ENCODE data around the gene VSIG10L. TPM values are rescaled to one million over a fixed set of nuclear protein-coding genes. Genes with fewer than 3 reads are reported as not detected.

Gene VSIG10L
- total RNA-seq, 1 experiment from 2014 or later, result 42.6 TPM

DNA sequence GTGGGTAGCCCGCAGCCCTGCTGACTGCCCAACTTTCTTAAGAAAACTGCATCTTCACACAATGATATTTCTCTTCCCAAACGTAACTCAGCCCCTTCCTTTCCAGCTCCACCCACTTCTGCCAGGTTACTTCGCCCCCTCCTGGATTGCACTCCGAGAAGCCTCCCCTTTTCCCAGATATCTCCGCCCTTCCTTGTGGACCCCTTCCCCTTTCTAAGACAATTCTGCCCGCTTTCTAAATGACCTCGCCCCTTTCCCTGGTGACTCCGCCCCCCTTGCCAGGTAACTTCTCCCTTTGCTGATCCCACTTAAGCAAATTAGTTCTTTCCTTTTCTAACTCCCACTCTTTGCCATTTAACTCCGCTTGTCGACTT lies 2.6 kb downstream of the VSIG10L start:
- no peak for DNase-seq (ENCODE audit: low spot score)

DNA sequence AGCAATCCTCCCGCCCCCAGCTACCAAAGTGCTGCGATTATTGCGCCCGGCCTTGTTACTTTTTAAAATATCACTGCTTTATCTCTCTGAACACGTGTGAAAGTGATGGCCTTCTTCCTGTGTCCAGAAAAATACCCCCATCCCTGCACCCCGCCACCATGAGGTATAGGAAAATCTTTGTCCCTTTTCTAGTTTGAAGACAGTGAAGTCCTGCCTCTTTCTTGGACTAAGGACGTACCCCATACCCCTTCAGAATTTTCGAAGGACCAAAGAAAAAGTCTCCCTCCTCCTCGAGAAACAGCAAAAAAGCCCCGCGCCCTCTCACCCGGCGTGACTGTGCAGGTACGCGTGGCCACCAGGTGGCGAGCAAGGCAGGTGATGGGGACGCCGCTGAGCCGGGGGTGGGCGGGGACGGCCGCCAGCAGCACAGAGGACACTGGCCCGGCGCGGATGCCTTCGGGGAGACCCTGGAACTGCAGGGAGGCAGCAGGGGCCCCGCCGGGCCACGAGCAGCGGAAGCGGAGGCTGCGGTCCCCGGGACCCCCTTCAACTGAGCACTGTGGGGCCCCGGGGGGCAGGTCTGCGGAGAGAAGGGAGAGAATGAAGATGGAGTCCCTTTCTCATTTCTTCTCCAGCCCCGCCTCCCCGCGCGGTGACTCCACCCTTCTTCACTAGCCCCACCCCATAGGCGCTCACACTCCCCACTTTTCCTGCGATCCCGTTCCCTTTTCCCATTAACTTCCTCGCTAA lies 3.2 kb downstream of the VSIG10L start:
- DNase-seq (ENCODE audit: low spot score), result peak; percentile 95

DNA sequence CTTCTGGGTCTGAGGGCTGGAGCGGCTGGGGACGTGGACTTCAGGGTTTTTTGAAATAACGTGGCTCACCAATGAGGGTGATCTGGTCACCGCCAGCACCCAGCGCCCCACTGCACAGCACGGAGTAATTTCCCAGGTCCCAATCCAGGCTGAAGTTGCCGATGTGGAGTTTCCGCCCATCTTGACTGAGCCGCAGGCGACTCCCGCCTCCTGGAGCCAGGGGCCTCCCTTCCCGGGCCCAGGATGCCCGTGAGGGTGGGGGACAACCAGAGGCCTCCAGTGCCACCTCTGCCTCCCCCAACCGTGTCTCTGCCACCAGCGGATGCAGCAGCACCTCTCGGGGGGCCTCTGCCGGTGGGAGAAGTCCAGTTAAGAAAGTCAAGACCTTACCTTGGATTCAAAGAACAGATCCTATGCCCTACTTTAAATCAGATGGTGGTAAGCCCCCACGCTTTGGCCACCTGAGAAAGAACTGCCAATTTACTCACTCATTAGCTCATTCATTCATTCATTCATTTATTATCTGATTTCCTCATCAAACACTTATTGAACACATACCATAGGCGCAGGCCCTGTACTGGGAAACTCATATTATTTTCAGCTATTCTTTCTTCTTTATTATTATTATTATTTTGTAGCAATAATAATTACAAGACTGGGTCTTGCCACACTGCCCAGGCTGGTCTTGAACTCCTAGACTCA lies 3.9 kb downstream of the VSIG10L start:
- DNase-seq (ENCODE audit: low spot score), result no peak

DNA sequence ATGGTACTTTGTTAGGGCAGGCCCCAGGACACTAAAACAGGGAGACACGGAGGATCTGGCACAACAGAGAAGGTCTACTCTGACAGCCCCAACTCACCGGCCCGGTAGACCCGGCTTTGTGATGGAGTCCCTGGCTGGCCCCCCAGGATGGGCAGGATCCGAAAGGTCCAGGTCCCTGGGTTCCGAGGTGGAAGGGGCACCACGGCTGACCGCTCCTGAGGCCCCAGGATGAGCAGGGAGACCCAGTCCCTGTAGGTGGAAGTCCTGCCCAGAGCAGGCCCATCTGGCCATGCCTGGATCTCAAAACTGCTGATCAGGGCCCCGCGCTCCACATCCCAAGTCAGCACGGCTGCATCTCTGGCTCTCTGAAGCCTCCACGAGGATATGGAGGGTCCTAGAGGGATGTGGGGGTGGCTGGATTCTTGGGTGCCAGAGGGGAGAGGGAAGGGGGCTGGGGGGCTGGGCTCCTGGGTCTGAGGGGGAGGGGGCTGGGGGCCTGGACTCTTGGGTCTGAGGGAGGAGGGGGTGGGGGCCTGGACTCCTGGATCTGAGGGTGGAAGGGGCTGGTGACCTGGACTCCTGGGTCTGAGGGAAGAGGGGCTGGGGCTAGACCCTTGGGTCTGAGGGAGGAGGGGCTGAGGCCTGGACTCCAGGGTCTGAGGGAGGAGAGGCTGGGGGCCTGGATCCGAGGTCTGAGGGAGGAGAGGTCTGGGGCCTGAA lies 4.6 kb downstream of the VSIG10L start:
- no peak for DNase-seq (ENCODE audit: low spot score)

DNA sequence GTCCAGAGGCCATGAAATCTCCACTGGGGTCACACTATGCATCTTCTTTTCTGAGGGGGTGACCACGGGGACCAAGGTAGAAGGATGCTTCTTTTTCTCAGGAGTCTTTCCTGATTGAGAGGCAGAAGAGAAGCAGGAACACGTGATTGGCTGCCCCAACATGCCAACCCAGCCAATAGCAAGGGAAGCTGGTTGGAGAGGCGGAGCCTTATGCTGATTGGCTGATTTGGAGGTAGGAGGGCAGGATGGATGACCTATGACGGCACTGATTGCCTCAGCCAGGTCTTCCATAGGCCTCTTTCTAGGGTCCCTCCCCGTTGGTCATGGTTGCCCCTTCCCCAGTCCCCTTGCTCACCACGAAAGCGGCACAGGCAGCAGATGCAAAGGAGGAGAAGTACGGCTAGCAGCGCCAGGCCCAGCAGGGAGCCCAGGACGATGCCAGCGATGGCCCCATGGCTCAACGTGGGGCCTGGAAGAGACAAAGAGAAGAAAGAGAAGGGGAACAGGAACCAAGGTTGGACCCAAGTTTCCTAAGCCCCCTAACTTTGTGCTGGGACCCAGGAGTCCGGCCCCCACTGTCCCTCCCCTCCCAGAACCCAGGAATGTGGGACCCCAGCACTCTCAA lies 8.0 kb downstream of the VSIG10L start:
- peak; percentile 38 for DNase-seq (ENCODE audit: low spot score)

DNA sequence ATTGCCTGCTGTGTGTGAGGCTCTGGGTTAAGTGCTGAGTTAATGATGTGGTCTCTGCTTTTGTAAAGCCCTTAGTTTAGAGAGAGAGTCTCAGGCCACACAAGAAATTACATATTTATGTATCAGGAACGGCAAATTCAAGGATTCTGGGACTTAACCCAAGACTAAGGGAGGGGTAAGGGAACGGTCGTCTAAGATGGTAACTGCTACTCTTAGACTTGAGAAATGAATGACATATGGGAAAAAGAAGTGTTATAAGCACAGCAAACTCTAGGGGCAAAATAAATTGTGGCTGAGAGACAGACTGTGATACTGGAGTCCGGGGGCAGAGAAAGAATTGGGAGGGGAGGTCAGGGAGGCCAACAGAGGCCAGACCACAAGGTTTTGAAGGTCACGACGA lies 10.2 kb downstream of the VSIG10L start:
- no peak for DNase-seq (ENCODE audit: low spot score)

DNA sequence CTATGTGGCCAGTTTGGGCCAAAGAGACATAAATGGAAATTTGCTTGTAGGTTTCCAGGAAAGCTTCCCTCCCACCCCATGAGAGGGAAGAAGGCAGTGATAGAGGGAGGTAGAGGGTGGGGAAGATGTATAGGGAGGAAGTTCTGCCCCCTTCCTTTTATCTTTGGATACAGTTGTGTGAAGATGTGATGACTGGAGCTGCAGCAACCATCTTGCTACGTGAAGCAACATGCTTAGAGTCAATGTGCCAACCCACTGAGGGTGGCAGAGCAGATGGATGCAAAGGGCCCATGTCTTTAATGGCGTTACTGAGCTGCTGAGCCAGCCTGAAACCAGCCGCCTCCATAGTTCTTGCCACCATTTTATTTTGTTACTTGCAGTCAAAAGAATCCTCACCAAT lies 10.7 kb downstream of the VSIG10L start:
- DNase-seq (ENCODE audit: low spot score), result no peak

DNA sequence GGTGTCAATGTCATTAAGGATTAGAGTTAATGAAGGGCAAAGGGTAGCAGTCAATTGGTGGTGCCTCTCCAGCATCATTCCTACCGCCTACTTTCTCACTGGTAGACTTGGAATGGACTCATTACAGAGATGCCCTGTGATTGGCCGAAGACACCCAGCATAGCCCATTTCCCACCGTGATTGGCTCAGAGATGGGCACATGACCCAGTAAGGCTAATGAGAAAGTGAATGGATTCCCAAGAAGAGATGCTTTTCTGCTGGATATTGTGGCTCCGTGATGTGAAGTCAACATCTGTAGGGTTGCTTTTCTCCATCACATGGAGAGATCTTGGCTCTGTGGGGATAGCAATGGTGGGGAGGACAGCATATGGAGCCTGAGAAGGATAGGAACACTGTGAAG lies 11.6 kb downstream of the VSIG10L start:
- DNase-seq (ENCODE audit: low spot score), result no peak

DNA sequence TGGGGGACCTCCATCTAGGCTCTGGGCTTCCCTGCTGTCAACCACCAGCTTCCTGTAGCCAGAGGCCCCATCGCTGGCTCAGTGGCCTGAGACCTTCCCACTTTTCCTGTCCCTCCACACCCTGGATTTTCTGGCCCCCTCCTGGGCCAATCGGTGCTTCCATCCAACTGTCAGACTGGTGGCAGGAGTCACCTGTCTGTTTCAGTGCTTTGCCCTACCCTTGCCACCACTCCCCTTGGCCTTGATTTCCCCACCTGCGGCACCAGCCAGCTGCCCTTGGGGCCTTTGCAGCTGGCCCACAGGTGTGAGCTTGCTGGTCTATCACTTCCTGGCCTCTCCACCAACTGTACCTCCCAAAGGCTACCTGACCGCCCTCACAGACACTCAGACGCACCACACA lies 12.5 kb downstream of the VSIG10L start:
- DNase-seq (ENCODE audit: low spot score), result no peak

DNA sequence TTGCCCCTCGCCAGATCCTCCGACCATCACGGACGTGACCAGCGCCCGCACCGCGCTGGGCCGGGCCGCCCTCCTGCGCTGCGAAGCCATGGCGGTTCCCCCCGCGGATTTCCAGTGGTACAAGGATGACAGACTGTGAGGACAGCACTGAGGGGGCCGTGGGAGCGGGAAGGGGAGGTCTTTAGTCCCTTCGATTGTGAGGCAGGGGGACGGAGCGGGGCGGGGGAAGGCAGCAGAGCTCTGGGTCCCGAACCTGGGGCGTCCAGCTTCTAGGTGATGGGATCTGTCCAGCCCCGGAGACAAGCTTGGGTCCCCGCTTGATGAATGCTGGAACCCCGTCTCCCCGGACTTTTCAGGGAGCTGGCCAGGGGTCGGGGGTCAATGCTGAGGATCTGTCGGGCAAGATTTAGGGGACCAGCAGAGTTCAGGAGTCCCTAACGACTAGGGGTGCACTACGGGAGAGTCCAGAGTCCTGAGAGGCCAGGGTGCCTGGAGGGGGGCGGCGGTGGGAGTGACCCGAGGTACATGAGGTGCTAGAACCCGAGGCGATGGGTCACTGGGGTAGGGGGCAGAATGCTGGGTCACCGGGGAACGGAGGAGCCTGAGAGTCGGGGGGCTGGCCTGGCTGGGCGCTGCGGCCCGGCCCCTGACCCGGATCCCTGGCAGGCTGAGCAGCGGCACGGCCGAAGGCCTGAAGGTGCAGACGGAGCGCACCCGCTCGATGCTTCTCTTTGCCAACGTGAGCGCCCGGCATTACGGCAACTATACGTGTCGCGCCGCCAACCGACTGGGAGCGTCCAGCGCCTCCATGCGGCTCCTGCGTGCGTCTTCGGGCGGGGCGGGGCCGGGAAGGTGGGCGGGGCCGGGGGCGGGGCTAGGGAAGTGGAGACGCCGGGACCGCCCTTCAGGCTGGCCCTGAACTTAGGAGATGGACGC lies 14.6 kb downstream of the VSIG10L start:
- no peak for DNase-seq (ENCODE audit: low spot score)

DNA sequence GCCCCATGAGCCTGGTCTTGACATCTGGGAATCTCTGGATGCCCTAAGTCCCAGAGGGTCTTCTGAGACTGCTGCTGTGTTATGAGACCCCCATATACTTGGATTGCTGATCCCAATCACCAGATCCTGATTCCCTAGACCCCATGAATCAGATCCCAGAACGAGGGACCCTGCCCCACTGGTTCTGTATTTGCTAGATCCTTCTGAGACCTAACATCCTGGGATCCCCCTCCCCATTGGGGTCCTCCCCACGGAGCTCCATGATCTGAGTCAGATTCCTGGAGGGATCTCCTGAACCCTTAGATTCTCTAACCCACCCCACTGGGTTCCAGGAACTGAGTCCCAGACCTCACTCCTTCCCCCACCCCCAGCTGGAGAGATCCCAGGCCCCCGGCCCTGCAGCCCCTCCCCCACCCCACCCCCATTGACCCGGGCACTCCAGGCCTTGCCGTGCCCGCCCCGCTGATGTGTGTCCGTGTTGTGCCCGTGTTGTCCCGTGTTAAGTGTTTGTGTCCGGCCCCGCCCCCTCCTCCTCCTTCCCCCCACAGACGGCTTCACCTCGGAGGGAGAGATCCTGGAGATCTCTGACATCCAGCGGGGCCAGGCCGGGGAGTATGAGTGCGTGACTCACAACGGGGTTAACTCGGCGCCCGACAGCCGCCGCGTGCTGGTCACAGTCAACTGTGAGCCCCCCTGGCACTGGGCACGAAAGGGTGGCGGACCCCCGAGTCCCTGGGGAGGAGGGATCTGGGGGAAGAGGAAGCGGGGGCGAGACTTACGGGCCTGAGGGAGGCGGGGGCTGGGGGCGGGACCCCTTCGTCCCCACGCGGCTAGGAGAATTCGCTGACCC lies 15.5 kb downstream of the VSIG10L start:
- DNase-seq (ENCODE audit: low spot score), result no peak

DNA sequence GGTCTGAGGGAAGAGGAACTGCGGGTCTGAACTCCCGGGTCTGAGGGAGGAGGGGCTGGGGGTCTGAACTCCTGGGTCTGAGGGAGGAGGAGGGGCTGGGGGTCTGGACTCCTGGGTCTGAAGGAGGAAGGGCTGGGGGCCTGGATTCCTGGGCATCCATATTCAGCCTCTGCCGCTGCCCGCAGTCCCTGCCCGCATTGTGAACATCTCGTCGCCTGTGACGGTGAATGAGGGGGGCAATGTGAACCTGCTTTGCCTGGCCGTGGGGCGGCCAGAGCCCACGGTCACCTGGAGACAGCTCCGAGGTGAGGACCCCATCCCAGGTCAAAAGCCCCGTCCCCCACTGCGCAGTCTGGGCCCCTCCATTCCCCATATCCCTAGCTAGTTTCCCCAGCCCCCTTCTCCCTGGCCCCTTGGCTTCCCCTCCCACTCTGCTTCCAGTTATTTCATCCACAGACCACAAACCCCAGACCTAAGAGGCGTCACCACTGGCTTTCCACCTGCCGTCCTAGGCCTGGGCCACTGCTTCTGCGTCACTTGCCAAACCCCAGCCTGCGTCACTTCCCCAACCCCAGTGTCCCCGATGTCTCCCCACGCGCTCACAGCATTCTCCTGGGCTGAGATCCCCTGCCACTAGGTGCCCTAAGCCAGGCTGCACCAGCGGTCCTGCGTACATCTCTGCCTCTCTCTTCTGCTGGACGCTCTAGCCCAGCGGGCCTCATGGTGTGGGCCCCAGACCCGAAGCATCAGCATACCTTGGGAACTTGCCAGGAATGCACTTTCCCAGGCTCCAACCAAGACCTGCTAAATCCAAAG lies 16.6 kb downstream of the VSIG10L start:
- DNase-seq (ENCODE audit: low spot score), result no peak

DNA sequence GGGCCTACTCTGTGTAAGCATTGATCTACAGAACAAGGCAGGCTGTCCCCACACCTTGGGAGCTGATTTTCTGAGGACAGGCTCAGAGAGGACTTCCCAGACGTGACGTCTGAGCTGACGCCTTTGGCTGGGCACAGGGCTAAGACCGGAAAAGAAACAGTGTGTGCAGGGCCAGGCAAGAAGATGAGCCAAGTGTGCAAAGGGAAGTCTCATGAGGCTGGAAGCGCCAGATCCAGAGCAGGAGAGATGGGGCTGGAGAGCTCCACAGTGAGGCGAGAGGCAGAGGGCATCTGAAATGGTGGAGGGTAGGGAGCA lies 17.8 kb downstream of the VSIG10L start:
- no peak for DNase-seq (ENCODE audit: low spot score)

DNA sequence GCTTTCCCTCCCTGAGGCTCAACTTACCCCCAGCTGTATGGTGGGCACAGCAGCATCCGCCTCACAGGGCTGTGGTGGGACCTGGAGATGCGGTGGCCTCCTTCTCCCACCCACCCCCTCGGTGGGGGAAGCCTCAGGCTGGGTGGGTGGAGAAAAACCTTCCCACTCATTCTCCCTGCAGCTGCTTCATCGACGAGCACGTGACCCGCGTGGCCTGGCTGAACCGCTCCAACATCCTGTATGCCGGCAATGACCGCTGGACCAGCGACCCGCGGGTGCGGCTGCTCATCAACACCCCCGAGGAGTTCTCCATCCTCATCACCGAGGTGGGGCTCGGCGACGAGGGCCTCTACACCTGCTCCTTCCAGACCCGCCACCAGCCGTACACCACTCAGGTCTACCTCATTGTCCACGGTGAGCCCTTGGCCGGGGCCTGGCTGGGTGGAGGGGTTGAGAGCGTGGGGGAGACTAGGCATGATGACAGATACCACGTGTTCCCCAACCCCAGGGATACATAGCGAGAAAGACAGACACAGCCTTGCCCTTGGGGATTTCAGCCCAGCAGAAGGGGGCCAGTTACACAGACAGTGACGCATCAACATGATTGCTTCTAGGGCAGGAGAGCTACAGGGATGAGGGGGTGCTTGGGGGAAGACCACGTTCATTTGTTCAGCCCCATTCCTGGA lies 18.3 kb downstream of the VSIG10L start:
- no peak for DNase-seq (ENCODE audit: low spot score)

DNA sequence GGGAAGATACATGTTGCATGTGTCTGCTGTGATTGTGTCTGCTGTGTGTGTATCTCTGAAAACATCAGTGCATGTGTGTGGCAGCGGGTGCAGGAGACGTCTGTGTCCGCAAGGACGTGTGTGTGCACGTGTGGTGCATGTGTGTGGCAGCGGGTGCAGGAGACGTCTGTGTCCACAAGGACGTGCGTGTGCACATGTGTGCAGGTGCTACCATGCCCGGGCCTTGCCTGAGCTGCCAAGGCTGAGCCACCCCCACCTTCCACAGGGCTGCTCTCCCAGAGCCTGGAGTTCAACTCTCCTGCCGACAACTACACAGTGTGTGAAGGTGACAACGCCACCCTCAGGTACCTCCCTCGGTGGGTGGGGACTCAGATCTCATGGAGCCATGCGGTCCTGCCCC lies 20.1 kb downstream of the VSIG10L start:
- DNase-seq (ENCODE audit: low spot score), result no peak

DNA sequence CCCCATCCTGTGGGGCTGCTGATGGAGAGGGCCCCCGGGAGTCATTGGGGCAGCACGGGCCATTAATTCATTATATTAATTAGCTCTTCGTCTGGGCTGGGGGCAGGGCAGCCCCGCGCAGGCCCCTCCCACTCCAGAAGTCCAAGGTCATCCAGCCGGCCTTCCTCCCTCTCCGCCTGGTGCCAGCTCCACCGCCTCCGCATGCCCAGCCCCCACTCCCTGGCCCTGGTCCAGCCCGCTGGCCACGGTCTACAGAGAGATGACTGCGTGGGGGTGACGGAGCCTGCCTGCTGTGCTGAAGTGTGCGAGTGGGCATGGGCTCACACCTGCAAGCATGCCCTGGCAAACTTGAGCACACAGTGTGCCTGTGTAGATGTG lies 21.7 kb downstream of the VSIG10L start:
- no peak for DNase-seq (ENCODE audit: low spot score)

DNA sequence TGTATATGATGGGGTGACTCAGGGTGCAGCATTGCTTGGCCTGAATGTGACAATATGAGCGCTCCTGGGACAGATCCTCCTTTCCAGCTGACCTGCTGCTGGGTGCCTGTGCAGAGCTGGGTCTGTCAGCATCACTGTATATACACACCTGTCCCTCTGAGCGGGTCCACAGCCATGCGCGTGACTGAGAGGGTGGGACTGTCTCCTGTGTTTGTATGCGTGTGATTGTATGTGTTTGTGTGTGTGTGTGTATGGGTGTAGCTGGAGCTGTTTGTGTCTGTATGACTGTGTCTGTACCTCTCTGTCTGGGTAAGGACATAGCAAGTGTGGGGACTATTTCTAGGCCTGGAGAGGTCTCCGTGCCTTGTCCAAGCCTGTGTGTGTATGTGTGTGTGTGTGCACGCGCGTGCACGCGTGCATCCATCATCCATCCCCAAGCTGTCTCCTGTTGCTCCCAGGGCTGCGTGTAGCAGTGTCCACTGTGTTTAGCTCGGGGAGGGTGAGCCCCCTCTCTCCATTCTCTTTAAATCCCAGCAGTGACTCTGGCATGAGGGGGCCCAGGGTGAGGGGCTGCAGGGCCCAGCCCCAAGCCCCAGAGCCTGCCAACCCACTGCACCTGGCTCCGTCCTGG lies 22.2 kb downstream of the VSIG10L start:
- DNase-seq (ENCODE audit: low spot score), result no peak

Measured in HT-29 (cell line).